ENCODE data around the gene BIK. TPM values are rescaled to one million over a fixed set of nuclear protein-coding genes. Genes with fewer than 3 reads are reported as not detected.

Gene BIK
- total RNA-seq, 1 experiment from 2014 or later, result 3.2 TPM

DNA sequence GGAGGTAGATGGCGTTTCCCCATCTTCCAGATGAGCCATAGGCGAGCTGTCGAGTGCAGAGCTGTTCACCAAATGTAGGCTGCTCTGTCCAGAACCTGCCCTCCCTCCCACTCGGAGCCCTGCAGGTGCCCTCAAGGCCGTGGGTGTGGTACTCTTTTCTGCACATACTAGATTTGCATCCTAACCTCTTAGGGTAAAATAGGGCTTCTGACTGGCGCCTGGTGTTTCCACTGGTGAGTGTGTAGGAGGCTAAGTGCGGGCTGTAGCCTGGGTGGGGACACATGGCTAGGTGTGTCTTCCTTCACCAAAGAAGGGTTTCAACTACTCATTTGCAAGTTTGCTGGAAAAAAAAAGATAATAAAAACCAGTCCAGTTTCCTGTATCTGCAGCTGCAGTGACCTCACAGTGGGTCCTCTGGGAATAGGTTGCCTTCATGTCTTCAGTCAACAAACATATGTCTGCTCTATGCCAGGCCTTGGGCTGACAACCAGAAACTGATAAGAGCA, 8.5 kb downstream of the BIK start (continued):
- TF ChIP-seq, protein P1, sequence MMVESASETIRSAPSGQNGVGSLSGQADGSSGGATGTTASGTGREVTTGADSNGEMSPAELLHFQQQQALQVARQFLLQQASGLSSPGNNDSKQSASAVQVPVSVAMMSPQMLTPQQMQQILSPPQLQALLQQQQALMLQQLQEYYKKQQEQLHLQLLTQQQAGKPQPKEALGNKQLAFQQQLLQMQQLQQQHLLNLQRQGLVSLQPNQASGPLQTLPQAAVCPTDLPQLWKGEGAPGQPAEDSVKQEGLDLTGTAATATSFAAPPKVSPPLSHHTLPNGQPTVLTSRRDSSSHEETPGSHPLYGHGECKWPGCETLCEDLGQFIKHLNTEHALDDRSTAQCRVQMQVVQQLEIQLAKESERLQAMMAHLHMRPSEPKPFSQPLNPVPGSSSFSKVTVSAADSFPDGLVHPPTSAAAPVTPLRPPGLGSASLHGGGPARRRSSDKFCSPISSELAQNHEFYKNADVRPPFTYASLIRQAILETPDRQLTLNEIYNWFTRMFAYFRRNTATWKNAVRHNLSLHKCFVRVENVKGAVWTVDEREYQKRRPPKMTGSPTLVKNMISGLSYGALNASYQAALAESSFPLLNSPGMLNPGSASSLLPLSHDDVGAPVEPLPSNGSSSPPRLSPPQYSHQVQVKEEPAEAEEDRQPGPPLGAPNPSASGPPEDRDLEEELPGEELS (CRISPR knock-in tag; IDR thresholded peaks at IDR 0.05), result no peak
- TF ChIP-seq NR2C2 (CRISPR knock-in tag; IDR thresholded peaks at IDR 0.05) (no peak), ZNF232 (CRISPR knock-in tag; IDR thresholded peaks at IDR 0.05) (no peak), ATF1 (CRISPR knock-in tag; IDR thresholded peaks at IDR 0.05) (no peak), PRRX2 (CRISPR knock-in tag; IDR thresholded peaks at IDR 0.05) (no peak), ZNF219 (CRISPR knock-in tag; IDR thresholded peaks at IDR 0.05; ENCODE audit: borderline replicate concordance) (no peak), MXD4 (CRISPR knock-in tag; IDR thresholded peaks at IDR 0.05; ENCODE audit: borderline replicate concordance) (no peak)

DNA sequence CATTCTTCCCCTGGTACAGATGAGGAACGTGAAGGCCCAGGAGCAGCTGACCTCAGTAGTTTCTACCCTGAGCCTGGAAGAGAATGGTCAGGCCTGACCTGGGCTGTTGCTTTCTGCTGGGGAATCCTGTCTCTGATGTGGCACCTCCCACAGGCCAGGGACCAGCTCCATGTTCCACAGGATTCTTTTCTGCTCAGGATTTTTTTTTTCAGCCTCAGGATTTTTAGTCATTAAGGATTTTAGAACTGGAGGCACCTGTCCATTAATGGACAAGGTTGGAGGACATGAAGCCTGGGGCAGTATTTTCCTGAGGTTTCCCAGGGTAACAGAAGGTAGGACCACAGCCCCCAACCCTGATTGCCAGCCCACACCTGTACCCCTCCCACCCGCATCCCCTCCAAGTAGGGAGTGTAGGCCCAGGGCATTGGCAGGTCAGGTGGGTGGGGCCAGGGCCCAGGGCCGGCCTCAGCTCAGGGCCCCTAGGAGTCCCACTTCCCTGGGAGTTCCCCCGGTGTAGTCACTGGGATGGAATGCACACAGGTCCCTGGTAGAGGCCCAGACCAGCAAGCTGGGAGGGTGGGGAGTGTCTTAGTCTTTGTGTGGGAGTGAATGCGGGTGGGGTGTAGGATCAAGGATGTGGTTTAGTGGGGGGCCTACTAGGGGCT, 16.1 kb downstream of the BIK start:
- TF ChIP-seq TP53 (CRISPR knock-in tag; IDR thresholded peaks at IDR 0.05), result no peak
- TF ChIP-seq, protein P2, sequence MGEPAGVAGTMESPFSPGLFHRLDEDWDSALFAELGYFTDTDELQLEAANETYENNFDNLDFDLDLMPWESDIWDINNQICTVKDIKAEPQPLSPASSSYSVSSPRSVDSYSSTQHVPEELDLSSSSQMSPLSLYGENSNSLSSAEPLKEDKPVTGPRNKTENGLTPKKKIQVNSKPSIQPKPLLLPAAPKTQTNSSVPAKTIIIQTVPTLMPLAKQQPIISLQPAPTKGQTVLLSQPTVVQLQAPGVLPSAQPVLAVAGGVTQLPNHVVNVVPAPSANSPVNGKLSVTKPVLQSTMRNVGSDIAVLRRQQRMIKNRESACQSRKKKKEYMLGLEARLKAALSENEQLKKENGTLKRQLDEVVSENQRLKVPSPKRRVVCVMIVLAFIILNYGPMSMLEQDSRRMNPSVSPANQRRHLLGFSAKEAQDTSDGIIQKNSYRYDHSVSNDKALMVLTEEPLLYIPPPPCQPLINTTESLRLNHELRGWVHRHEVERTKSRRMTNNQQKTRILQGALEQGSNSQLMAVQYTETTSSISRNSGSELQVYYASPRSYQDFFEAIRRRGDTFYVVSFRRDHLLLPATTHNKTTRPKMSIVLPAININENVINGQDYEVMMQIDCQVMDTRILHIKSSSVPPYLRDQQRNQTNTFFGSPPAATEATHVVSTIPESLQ (CRISPR knock-in tag; IDR thresholded peaks at IDR 0.05), result no peak
- TF ChIP-seq, protein P3, sequence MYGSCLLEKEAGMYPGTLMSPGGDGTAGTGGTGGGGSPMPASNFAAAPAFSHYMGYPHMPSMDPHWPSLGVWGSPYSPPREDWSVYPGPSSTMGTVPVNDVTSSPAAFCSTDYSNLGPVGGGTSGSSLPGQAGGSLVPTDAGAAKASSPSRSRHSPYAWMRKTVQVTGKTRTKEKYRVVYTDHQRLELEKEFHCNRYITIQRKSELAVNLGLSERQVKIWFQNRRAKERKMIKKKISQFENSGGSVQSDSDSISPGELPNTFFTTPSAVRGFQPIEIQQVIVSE (CRISPR knock-in tag; IDR thresholded peaks at IDR 0.05; ENCODE audit: borderline replicate concordance), result no peak
- no peak for TF ChIP-seq JUN (CRISPR knock-in tag; IDR thresholded peaks at IDR 0.05)
- H3K36me3 Mint-ChIP-seq, result no peaks in the 10 kb centered on the region
- 0 out of 2 replicates have a peak overlapping the region, but pooled peaks have one; percentile 19 for H3K27ac Mint-ChIP-seq
- peaks cover 9% of the 10 kb centered on the region for H3K4me1 Mint-ChIP-seq
- no peak overlapping the region for H3K4me3 Mint-ChIP-seq
- POLR2A ChIA-PET, result interaction anchor here (0.6 kb wide), 1 partner anchor 39 kb away, joined by 5 read pairs; no protein-coding TSS in a partner anchor
- DNase-seq (ENCODE audit: low spot score), result no peak
- no peaks in the 10 kb centered on the region for H3K9me3 Mint-ChIP-seq
- CTCF ChIA-PET, result no interaction called here
- H3K27me3 Mint-ChIP-seq (ENCODE audit: low read depth), result no peaks in the 10 kb centered on the region
- no peak; the same call in 1 of the 2 replicates for ATAC-seq

DNA sequence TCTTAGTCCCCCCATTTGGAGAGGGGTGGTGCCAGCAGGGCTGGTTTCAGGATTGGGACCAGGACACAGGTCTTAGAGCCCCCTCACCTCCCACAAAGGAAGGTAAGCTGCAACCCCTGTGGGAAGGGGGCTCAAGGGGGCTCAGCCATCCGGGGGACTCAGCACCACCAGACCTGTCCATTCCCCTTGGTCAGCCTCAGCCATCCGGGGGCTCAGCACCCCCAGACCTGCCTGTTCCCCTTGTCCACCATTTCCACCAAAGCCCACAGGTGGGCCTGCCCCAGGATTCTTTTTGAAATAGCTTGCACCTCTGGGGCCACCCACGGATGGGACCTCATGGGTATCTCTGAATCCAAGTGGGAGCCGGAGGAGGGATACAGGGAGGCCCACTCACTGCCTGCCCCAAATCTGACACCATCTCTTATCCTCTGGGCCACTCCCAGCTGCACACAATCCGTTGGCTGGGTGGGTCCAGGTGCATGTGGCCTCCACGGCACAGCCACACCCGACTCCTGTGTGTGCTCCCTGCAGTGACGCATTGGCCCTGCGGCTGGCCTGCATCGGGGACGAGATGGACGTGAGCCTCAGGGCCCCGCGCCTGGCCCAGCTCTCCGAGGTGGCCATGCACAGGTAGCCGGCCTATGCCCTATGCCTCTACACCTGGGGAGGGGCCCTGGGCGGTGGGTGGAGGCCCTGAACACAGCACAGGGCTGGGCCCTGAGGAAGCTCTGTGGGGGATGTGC, 16.8 kb downstream of the BIK start:
- H3K36me3 Mint-ChIP-seq, result no peaks in the 10 kb centered on the region
- peaks cover 9% of the 10 kb centered on the region for H3K4me1 Mint-ChIP-seq
- ChIA-PET CTCF (interaction anchor here (0.9 kb wide), 1 partner anchor 260 kb away, joined by 3 read pairs; no protein-coding TSS in a partner anchor), POLR2A (interaction anchor here (0.6 kb wide), 1 partner anchor 39 kb away, joined by 5 read pairs; no protein-coding TSS in a partner anchor)
- no peak overlapping the region for H3K4me3 Mint-ChIP-seq
- ATAC-seq (no peak), DNase-seq (ENCODE audit: low spot score) (no peak)
- no peak overlapping the region for H3K27ac Mint-ChIP-seq
- H3K27me3 Mint-ChIP-seq (ENCODE audit: low read depth), result no peaks in the 10 kb centered on the region
- no peaks in the 10 kb centered on the region for H3K9me3 Mint-ChIP-seq
- TF ChIP-seq SMAD4 (CRISPR knock-in tag; IDR thresholded peaks at IDR 0.05), result no peak
- no peak for TF ChIP-seq ZNF138 (CRISPR knock-in tag; conservative IDR thresholded peaks at IDR 0.05)
- TF ChIP-seq, protein P4, sequence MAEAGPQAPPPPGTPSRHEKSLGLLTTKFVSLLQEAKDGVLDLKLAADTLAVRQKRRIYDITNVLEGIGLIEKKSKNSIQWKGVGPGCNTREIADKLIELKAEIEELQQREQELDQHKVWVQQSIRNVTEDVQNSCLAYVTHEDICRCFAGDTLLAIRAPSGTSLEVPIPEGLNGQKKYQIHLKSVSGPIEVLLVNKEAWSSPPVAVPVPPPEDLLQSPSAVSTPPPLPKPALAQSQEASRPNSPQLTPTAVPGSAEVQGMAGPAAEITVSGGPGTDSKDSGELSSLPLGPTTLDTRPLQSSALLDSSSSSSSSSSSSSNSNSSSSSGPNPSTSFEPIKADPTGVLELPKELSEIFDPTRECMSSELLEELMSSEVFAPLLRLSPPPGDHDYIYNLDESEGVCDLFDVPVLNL (CRISPR knock-in tag; IDR thresholded peaks at IDR 0.05; ENCODE audit: borderline replicate concordance, low read depth), result no peak
- TF ChIP-seq, protein P5, sequence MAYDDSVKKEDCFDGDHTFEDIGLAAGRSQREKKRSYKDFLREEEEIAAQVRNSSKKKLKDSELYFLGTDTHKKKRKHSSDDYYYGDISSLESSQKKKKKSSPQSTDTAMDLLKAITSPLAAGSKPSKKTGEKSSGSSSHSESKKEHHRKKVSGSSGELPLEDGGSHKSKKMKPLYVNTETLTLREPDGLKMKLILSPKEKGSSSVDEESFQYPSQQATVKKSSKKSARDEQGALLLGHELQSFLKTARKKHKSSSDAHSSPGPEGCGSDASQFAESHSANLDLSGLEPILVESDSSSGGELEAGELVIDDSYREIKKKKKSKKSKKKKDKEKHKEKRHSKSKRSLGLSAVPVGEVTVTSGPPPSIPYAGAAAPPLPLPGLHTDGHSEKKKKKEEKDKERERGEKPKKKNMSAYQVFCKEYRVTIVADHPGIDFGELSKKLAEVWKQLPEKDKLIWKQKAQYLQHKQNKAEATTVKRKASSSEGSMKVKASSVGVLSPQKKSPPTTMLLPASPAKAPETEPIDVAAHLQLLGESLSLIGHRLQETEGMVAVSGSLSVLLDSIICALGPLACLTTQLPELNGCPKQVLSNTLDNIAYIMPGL (CRISPR knock-in tag; IDR thresholded peaks at IDR 0.05), result no peak
- no peak for TF ChIP-seq CBFB (CRISPR knock-in tag; IDR thresholded peaks at IDR 0.05; ENCODE audit: low read depth)
- no peak for TF ChIP-seq NR1H2 (CRISPR knock-in tag; IDR thresholded peaks at IDR 0.05)
- no peak for TF ChIP-seq ELF4 (CRISPR knock-in tag; IDR thresholded peaks at IDR 0.05; ENCODE audit: low read depth)
- TF ChIP-seq IRF2 (CRISPR knock-in tag; IDR thresholded peaks at IDR 0.05; ENCODE audit: borderline replicate concordance, low read depth), result no peak
- TF ChIP-seq ATF1 (CRISPR knock-in tag; IDR thresholded peaks at IDR 0.05), result no peak
- no peak for TF ChIP-seq ZNF232 (CRISPR knock-in tag; IDR thresholded peaks at IDR 0.05)
- TF ChIP-seq, protein P6, sequence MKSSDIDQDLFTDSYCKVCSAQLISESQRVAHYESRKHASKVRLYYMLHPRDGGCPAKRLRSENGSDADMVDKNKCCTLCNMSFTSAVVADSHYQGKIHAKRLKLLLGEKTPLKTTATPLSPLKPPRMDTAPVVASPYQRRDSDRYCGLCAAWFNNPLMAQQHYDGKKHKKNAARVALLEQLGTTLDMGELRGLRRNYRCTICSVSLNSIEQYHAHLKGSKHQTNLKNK (CRISPR knock-in tag; IDR thresholded peaks at IDR 0.05), result no peak
- TF ChIP-seq MXD4 (CRISPR knock-in tag; IDR thresholded peaks at IDR 0.05; ENCODE audit: borderline replicate concordance), result no peak

All from WTC11 (cell line).